GM12801 (cell line): ENCODE measurements around the gene SAC3D1.

Source experiments
- TF ChIP-seq, protein P1 (sequence below): IDR thresholded peaks from one replicate; pipeline ENCODE4 v1.5.1; 2011; ENCODE audit warnings: control low read depth; ENCODE audit not compliant: insufficient read length; ENCODE audit errors: extremely low read depth

Gene SAC3D1

GRCh38 chr11:65040847-65041622 lies at the start of gene SAC3D1:
SAC3D1 (plus strand) TSS chr11:65041210; CDS start chr11:65041293, 83 bp downstream.
- TF ChIP-seq, protein P1, sequence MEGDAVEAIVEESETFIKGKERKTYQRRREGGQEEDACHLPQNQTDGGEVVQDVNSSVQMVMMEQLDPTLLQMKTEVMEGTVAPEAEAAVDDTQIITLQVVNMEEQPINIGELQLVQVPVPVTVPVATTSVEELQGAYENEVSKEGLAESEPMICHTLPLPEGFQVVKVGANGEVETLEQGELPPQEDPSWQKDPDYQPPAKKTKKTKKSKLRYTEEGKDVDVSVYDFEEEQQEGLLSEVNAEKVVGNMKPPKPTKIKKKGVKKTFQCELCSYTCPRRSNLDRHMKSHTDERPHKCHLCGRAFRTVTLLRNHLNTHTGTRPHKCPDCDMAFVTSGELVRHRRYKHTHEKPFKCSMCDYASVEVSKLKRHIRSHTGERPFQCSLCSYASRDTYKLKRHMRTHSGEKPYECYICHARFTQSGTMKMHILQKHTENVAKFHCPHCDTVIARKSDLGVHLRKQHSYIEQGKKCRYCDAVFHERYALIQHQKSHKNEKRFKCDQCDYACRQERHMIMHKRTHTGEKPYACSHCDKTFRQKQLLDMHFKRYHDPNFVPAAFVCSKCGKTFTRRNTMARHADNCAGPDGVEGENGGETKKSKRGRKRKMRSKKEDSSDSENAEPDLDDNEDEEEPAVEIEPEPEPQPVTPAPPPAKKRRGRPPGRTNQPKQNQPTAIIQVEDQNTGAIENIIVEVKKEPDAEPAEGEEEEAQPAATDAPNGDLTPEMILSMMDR: no peak

DNA sequence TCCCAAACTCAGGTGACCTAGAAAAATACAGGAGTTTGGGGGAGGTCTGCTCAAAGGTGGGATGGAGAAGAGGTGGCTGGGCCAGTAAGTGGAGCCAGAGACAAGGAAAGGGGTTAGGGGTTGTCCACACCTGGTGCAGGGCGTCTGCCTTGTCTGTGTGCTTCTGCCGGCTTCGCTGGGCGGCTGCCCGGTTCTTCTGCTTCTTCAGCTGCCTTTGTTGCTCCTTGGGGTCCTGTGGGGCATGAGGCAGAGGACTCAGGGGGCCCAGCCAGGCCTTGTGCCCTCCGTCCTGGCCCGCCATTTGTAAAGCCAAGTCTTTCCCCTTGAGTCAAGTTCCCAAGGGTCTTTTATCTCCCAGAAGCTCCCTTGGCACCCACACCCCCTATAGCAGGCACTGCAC lies 46.7 kb upstream of the SAC3D1 start:
- TF ChIP-seq, protein P1: no peak

- TF ChIP-seq, protein P1: no peak
These were observed 44.7 kb upstream of the SAC3D1 start for GRCh38 chr11:64996327-64996709.

DNA sequence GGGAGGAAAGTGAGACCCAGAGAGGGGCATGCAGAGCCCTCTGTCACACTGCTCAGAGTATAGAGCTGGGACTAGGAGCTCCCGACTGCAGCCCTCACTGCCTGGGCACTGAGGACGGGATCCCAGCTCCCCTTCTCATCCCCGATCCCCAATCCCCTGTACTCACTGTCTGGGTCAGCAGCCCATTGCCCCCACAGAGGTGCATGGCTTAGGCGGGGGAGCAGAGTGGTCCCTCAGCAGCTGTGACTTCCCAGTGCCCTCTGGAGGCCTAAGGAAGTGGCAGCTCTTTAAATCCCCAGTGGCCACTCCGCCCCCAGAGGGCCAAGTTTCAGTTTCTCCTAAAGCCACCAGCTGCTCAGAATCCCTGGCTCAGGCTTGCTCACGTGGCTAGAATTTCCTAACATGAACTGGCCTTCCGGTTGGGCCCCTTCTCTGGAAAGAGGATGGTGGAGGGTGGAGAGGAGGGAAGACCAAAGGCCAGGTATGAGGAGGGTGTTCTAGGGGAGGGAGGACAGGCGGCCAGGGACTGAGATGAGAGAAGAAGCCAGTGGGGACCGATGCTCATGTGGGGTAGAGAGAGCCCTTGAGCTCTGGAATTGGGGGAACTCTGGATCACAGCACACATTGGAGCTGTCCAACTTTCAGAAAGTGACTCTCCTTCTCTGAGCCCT lies 44.2 kb upstream of the SAC3D1 start, which contains the start of gene BATF2:
BATF2 (minus strand) TSS at position 262 of the 671 bp plus-strand sequence; CDS start at position 205, 57 bp downstream.
- TF ChIP-seq, protein P1: no peak

DNA sequence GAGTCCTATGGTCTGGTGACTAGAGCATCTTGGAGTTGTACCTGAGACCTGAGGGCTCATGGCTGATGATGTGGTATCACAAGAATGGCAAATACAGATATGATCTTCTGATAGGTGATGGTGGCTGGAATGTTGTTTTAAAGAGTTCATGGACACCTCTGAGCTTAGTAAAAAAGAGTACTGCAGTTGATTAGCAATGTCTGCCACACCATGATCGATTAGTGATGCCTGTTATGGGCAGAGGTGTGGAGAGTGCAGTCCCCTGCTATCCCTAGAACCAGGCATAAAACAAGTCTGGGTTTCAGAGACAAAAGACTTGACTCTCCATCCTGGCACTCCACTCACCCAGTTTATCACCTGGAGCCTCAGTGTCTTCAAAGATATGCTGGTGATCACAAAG lies 42.9 kb upstream of the SAC3D1 start:
- TF ChIP-seq, protein P1: no peak

DNA sequence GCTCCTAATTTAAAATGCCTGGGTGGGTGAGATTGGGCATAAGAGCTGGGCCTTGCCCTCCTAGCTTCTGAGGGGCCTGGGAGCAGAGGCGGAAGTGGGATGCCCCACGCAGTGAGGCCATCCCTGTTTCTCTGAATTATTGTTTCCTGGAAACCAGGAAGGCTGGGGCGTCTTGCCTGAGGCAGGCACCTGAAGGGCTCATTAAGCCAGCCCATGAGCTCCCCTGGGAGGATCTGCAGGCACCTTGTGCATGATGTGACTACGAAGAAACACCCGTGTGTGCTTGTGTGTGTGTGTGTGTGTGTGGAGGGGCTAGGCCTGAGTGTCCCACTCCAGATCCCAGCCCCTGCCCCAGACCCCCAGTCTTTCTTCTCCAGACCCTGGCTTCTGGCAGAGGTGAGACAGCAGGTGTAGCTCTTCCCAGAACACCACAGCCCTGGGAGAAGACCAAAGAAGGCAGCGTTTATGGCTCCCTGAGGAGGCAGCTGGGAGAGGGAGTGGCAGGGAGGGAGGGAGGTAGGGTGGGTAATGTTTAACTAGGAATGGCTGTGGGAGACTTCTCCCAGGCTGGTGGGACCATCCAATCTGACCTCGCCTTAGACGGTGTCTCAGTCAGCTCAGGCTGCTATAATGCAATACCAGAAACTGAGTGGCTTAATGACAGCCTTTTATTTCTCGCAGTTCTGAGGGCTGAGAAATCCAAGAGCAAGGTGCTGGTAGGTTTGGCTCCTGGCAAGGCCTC lies 42.1 kb upstream of the SAC3D1 start:
- TF ChIP-seq, protein P1: no peak

DNA sequence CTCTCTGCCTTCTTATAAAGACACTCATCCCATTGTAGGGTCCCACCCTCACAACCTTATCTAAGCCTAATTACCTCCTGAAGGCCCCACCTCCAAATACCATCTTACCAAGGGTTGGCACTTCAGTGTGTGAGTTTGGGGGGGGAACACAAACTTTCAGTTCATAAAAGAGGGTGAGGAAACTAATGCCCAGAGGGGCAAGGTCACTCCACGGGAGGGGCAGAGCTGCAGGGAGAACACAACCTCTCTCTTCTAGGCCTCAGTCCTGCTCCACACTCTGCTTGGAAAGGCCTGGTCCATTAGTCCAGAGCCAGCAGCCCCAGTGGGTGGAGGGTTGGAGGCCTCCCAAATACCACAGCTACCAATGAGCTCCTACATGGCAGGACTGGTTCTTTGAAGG lies 41.5 kb upstream of the SAC3D1 start:
- TF ChIP-seq, protein P1: no peak
